HEK293 (cell line): ENCODE results near the gene AMMECR1L.

Experiments
- CTCF ChIA-PET: fragments of 350-600 bp; formaldehyde crosslinking; extraction: SDS; loops from one replicate; lab custom pipeline; 2021; ENCODE audit warnings: antibody characterized with exemption; lab: Yijun Ruan, JAX
- POLR2A ChIA-PET: fragments of 300-600 bp; formaldehyde crosslinking; extraction: SDS; loops from one replicate; lab custom pipeline; 2020; ENCODE audit warnings: antibody characterized with exemption, inconsistent platforms; lab: Yijun Ruan, JAX
- H3K27ac ChIP-seq: fragments of 200-500 bp; sonication (Bioruptor generic); 2 replicates; pipeline ENCODE4 v1.5.1; 2014; ENCODE audit warnings: low read depth, low read length, control low read depth, inconsistent platforms; ENCODE audit errors: extremely low read depth
- H3K36me3 ChIP-seq, 2 experiments: fragments of 200-500 bp in 1 of 2; sonication (Bioruptor generic) in 1 of 2; 1 replicate in 1 of 2; 2 replicates in 1 of 2; pipeline ENCODE4 v1.5.1; 2014 to 2017; ENCODE audit warnings: inconsistent platforms in 2 of 2, low read length in 2 of 2; ENCODE audit not compliant: control insufficient read depth in 2 of 2, insufficient read depth in 1 of 2
- H3K4me1 ChIP-seq: fragments of 200-500 bp; sonication (Bioruptor generic); 2 replicates; pipeline ENCODE4 v1.5.1; 2014; ENCODE audit warnings: mild to moderate bottlenecking, low read length, inconsistent platforms; ENCODE audit not compliant: control insufficient read depth, insufficient read depth
- H3K4me3 ChIP-seq: 2 replicates; pipeline ENCODE4 v1.5.1; 2011; ENCODE audit warnings: low read depth, mild to moderate bottlenecking, control low read depth, low read length, moderate library complexity
- H3K9me3 ChIP-seq: fragments of 200-500 bp; sonication (Bioruptor generic); 2 replicates; pipeline ENCODE4 v1.5.1; 2014; ENCODE audit warnings: low read depth, low read length, inconsistent platforms; ENCODE audit not compliant: control insufficient read depth, insufficient read depth
- BCL11B ChIP-seq: fragments of 450-650 bp; formaldehyde crosslinking; IDR thresholded peaks from 2 replicates; pipeline ENCODE4 v1.5.1; 2016; ENCODE audit warnings: low read depth, missing biosample characterization, missing genetic modification characterization
- BCL6B ChIP-seq: fragments of 450-650 bp; formaldehyde crosslinking; IDR thresholded peaks from 2 replicates; pipeline ENCODE4 v1.5.1; 2017; ENCODE audit warnings: missing biosample characterization, missing genetic modification characterization
- FEZF1 ChIP-seq: fragments of 450-650 bp; formaldehyde crosslinking; IDR thresholded peaks from 2 replicates; pipeline ENCODE4 v1.5.1; 2016; ENCODE audit warnings: missing biosample characterization, missing genetic modification characterization
- KLF8 ChIP-seq: fragments of 450-650 bp; formaldehyde crosslinking; IDR thresholded peaks from 2 replicates; pipeline ENCODE4 v1.5.1; 2016; ENCODE audit warnings: missing biosample characterization, missing genetic modification characterization
- PRDM4 ChIP-seq: fragments of 450-650 bp; formaldehyde crosslinking; IDR thresholded peaks from 2 replicates; pipeline ENCODE4 v1.5.1; 2017; ENCODE audit warnings: missing biosample characterization, missing genetic modification characterization
- TSHZ1 ChIP-seq: fragments of 450-650 bp; formaldehyde crosslinking; IDR thresholded peaks from 2 replicates; pipeline ENCODE4 v1.5.1; 2016; ENCODE audit warnings: missing biosample characterization, missing genetic modification characterization, borderline replicate concordance
- WT1 ChIP-seq: fragments of 450-650 bp; formaldehyde crosslinking; IDR thresholded peaks from 2 replicates; pipeline ENCODE4 v1.5.1; 2016; ENCODE audit warnings: missing biosample characterization, missing genetic modification characterization
- ZBTB21 ChIP-seq: fragments of 450-650 bp; formaldehyde crosslinking; IDR thresholded peaks from 2 replicates; pipeline ENCODE4 v1.5.1; 2017; ENCODE audit warnings: missing biosample characterization, missing genetic modification characterization
- ZBTB44 ChIP-seq: fragments of 450-650 bp; IDR thresholded peaks from 2 replicates; pipeline ENCODE4 v1.5.1; 2018; ENCODE audit warnings: missing biosample characterization, mild to moderate bottlenecking, missing genetic modification characterization
- ZEB2 ChIP-seq: fragments of 450-650 bp; formaldehyde crosslinking; IDR thresholded peaks from 2 replicates; pipeline ENCODE4 v1.5.1; 2016; ENCODE audit warnings: missing biosample characterization, missing genetic modification characterization
- ZNF148 ChIP-seq: fragments of 450-650 bp; formaldehyde crosslinking; IDR thresholded peaks from 2 replicates; pipeline ENCODE4 v1.5.0; 2017; ENCODE audit warnings: missing biosample characterization, missing genetic modification characterization, borderline replicate concordance
- ZNF239 ChIP-seq: fragments of 450-650 bp; formaldehyde crosslinking; IDR thresholded peaks from 2 replicates; pipeline ENCODE4 v1.5.1; 2016; ENCODE audit warnings: missing biosample characterization, missing genetic modification characterization
- ZNF24 ChIP-seq: fragments of 450-650 bp; formaldehyde crosslinking; IDR thresholded peaks from 2 replicates; pipeline ENCODE4 v1.5.1; 2016; ENCODE audit warnings: missing biosample characterization, missing genetic modification characterization
- ZNF324 ChIP-seq: fragments of 450-650 bp; formaldehyde crosslinking; IDR thresholded peaks from 2 replicates; pipeline ENCODE4 v1.5.1; 2016; ENCODE audit warnings: missing biosample characterization, missing genetic modification characterization
- ZNF518A ChIP-seq: fragments of 450-650 bp; formaldehyde crosslinking; conservative IDR thresholded peaks from 2 replicates; pipeline ENCODE4 v1.5.1; 2016; ENCODE audit warnings: low read depth, missing biosample characterization, missing genetic modification characterization
- ZNF830 ChIP-seq: fragments of 450-650 bp; IDR thresholded peaks from 2 replicates; pipeline ENCODE4 v1.5.0; 2018; ENCODE audit warnings: missing biosample characterization, missing genetic modification characterization, low read depth, mild to moderate bottlenecking, moderate library complexity
- TF ChIP-seq, protein P1 (sequence below): sonication (generic); formaldehyde crosslinking; IDR thresholded peaks from 2 replicates; pipeline ENCODE4 v1.8.1; 2022; ENCODE audit warnings: mild to moderate bottlenecking, moderate library complexity, missing genetic modification reagents

Gene AMMECR1L

GRCh38 chr2:127932199-127932876 is 46.6 kb upstream of the AMMECR1L start (continued):
- TF ChIP-seq TSHZ1 (no peak), WT1 (tag by site-specific recombination) (no peak), BCL6B (tag by site-specific recombination) (peak; percentile 64), PRDM4 (tag by site-specific recombination) (no peak), ZBTB21 (tag by site-specific recombination) (0 out of 2 replicates have a peak, but pooled peaks have one; percentile 20), ZBTB44 (tag by site-specific recombination) (peak; percentile 43; the same call in 1 of the 2 replicates), ZEB2 (tag by site-specific recombination) (0 out of 2 replicates have a peak, but pooled peaks have one; percentile 28), ZNF148 (tag by site-specific recombination) (no peak), FEZF1 (tag by site-specific recombination) (peak; percentile 52; the same call in 1 of the 2 replicates), KLF8 (no peak)

DNA sequence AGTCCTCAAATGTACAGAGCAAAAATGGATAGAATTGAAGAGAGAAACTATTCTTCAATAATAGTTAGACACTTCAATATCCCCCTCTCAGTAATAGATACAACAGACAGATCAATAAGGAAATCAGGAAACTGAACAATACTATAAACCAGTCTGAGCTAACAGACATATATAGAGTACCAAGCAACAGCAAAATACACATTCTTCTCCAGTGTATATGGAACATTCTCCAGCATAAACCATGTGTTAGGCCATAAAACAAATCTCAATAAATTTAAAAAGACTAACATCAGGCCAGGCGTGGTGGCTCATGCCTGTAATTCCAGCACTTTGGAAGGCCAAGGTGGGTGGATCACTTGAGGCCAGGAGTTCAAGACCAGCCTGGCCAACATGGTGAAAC is 43.7 kb upstream of the AMMECR1L start:
- H3K9me3 ChIP-seq, result no peaks in the 10 kb centered on the region
- CTCF ChIA-PET, result no interaction called here
- no peak overlapping the region for H3K27ac ChIP-seq
- no peaks in the 10 kb centered on the region for H3K4me1 ChIP-seq
- H3K4me3 ChIP-seq, result no peak overlapping the region
- H3K36me3 ChIP-seq, result no peaks in the 10 kb centered on the region
- POLR2A ChIA-PET, result no interaction called here
- TF ChIP-seq ZNF324 (tag by site-specific recombination) (no peak), ZNF24 (no peak), ZNF518A (tag by site-specific recombination) (no peak), ZNF239 (tag by site-specific recombination) (no peak), ZNF830 (no peak), BCL11B (tag by site-specific recombination) (no peak)
- TF ChIP-seq, protein P1, sequence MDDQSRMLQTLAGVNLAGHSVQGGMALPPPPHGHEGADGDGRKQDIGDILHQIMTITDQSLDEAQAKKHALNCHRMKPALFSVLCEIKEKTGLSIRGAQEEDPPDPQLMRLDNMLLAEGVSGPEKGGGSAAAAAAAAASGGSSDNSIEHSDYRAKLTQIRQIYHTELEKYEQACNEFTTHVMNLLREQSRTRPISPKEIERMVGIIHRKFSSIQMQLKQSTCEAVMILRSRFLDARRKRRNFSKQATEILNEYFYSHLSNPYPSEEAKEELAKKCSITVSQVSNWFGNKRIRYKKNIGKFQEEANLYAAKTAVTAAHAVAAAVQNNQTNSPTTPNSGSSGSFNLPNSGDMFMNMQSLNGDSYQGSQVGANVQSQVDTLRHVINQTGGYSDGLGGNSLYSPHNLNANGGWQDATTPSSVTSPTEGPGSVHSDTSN (CRISPR knock-in tag), result no peak
